K562 (cell line): Measurements from ENCODE around the gene GCC1. TPM values are rescaled to one million over a fixed set of nuclear protein-coding genes. Genes with fewer than 3 reads are reported as not detected.

Experiments
- ELF1 ChIP-seq: fragments of 200-800 bp; sonication (Bioruptor generic); IDR thresholded peaks from 2 replicates; pipeline ENCODE4 v1.6.1; 2016; ENCODE audit warnings: missing genetic modification characterization, missing compliant biosample characterization
- ETS2 ChIP-seq: IDR thresholded peaks from 2 replicates; pipeline ENCODE4 v1.6.1; 2016; ENCODE audit warnings: borderline replicate concordance, missing genetic modification characterization, mild to moderate bottlenecking, moderate library complexity, missing compliant biosample characterization; ENCODE audit not compliant: poor library complexity, severe bottlenecking
- GATAD2B ChIP-seq: fragments of 450-650 bp; IDR thresholded peaks from 2 replicates; pipeline ENCODE4 v1.6.1; 2017; ENCODE audit warnings: mild to moderate bottlenecking, borderline replicate concordance
- HDAC2 ChIP-seq: fragments of 450-650 bp; IDR thresholded peaks from 2 replicates; pipeline ENCODE4 v1.6.1; 2016; ENCODE audit warnings: mild to moderate bottlenecking
- KDM5B ChIP-seq: fragments of 200-600 bp; sonication (generic); IDR thresholded peaks from 2 replicates; pipeline ENCODE4 v1.6.1; 2012; ENCODE audit warnings: low read depth, mild to moderate bottlenecking, moderate library complexity, low read length, control low read depth, inconsistent platforms; ENCODE audit not compliant: insufficient replicate concordance
- KHSRP ChIP-seq: fragments of 450-650 bp; IDR thresholded peaks from 2 replicates; pipeline ENCODE4 v1.6.1; 2017
- NR1H2 ChIP-seq: sonication (generic); formaldehyde crosslinking; IDR thresholded peaks from 2 replicates; pipeline ENCODE4 v1.4.0; 2020; ENCODE audit warnings: mild to moderate bottlenecking, missing genetic modification reagents
- SRSF3 ChIP-seq: fragments of 200-400 bp; formaldehyde crosslinking; IDR thresholded peaks from 2 replicates; pipeline ENCODE4 v1.6.1; 2016; ENCODE audit warnings: mild to moderate bottlenecking, low read length, moderate library complexity; ENCODE audit not compliant: insufficient read depth
- TARDBP ChIP-seq: fragments of 450-650 bp; IDR thresholded peaks from 2 replicates; pipeline ENCODE4 v1.6.1; 2016
- TBL1XR1 ChIP-seq, 2 experiments: IDR thresholded peaks; 2 replicates each; pipeline ENCODE4 v1.6.1; 2012; ENCODE audit warnings: improper control_type of control experiment in 2 of 2, low read length in 2 of 2, mild to moderate bottlenecking in 1 of 2
- TRIM28 ChIP-seq: fragments of 450-650 bp; IDR thresholded peaks from 2 replicates; pipeline ENCODE4 v1.6.1; 2017
- ZBTB7A ChIP-seq: IDR thresholded peaks from 2 replicates; pipeline ENCODE4 v1.6.1; 2011; ENCODE audit warnings: low read depth, mild to moderate bottlenecking, low read length, moderate library complexity, borderline replicate concordance; ENCODE audit not compliant: control insufficient read depth
- ZFP1 ChIP-seq: fragments of 450-650 bp; formaldehyde crosslinking; IDR thresholded peaks from 2 replicates; pipeline ENCODE4 v1.4.0; 2020; ENCODE audit warnings: mild to moderate bottlenecking, mixed read lengths
- ZNF551 ChIP-seq: fragments of 250-450 bp; sonication (Bioruptor Pico); IDR thresholded peaks from 2 replicates; pipeline ENCODE4 v1.5.0; 2021; ENCODE audit warnings: mild to moderate bottlenecking, moderate library complexity
- ZNF764 ChIP-seq: fragments of 250-450 bp; sonication (Bioruptor Pico); IDR thresholded peaks from 2 replicates; pipeline ENCODE4 v1.4.0; 2020; ENCODE audit warnings: low read depth, mild to moderate bottlenecking, moderate library complexity
- ZNF79 ChIP-seq: fragments of 250-450 bp; sonication (Bioruptor Pico); IDR thresholded peaks from 2 replicates; pipeline ENCODE4 v1.4.0; 2020; ENCODE audit warnings: low read depth, mild to moderate bottlenecking, moderate library complexity
- ZSCAN29 ChIP-seq: fragments of 450-650 bp; IDR thresholded peaks from 2 replicates; pipeline ENCODE4 v1.6.1; 2017
- polyA plus RNA-seq, 8 experiments: library from polyadenylated mRNA; depleted of rRNA in 4 of 8; stranded (reverse) in 5 of 8; unstranded in 3 of 8; fragments of >200 nt; fragmentation: Nextera tagmentation in 2 of 8; fragmentation: Illumina TruSeq in 1 of 8; extraction: Ambion mirVana in 2 of 8; extraction: Trizol in 1 of 8; gene quantifications; 2 replicates each; pipeline versions ENCODE4 v1.2.1 to v1.2.3, GENCODE V29; 2011 to 2014; ENCODE audit warnings: inconsistent platforms in 1 of 8, missing spikeins in 1 of 8
- total RNA-seq, 7 experiments: library from RNA; depleted of rRNA in 6 of 7; stranded (reverse); fragments of >200 nt in 6 of 7; fragmentation: Illumina TruSeq in 2 of 7; extraction: Trizol in 2 of 7; gene quantifications; 2 replicates each; pipeline versions ENCODE4 v1.2.1 to v1.2.3, GENCODE V29; 2011 to 2021; ENCODE audit warnings: low replicate concordance in 1 of 7
- TF ChIP-seq, protein P1 (sequence below): sonication (generic); formaldehyde crosslinking; IDR thresholded peaks from 2 replicates; pipeline ENCODE4 v1.8.0; 2022; ENCODE audit warnings: mild to moderate bottlenecking, missing genetic modification reagents
- TF ChIP-seq, protein P2 (sequence below), 2 experiments: fragments of 250-450 bp in 1 of 2; fragments of 450-650 bp in 1 of 2; sonication (Bioruptor Pico) in 1 of 2; IDR thresholded peaks; 2 replicates each; pipeline versions ENCODE4 v1.6.1 to v1.8.0; 2016 to 2021; ENCODE audit warnings: mild to moderate bottlenecking in 2 of 2, moderate library complexity in 2 of 2, missing compliant biosample characterization in 1 of 2, missing genetic modification characterization in 1 of 2
- TF ChIP-seq, protein P3 (sequence below): fragments of 150-350 bp; conservative IDR thresholded peaks from 2 replicates; pipeline ENCODE4 v1.6.1; 2014; ENCODE audit warnings: low read length
- TF ChIP-seq, protein P4 (sequence below): fragments of 450-650 bp; formaldehyde crosslinking; IDR thresholded peaks from 2 replicates; pipeline ENCODE4 v1.4.0; 2020; ENCODE audit warnings: mild to moderate bottlenecking, moderate library complexity

GCC1 gene
- total and polyA plus RNA-seq, 9 of the 15 experiments (the other 6 are each of a cell fraction or from before 2014, with no cell fraction given), result 1.9 to 19.8 (median 10.9) TPM

DNA sequence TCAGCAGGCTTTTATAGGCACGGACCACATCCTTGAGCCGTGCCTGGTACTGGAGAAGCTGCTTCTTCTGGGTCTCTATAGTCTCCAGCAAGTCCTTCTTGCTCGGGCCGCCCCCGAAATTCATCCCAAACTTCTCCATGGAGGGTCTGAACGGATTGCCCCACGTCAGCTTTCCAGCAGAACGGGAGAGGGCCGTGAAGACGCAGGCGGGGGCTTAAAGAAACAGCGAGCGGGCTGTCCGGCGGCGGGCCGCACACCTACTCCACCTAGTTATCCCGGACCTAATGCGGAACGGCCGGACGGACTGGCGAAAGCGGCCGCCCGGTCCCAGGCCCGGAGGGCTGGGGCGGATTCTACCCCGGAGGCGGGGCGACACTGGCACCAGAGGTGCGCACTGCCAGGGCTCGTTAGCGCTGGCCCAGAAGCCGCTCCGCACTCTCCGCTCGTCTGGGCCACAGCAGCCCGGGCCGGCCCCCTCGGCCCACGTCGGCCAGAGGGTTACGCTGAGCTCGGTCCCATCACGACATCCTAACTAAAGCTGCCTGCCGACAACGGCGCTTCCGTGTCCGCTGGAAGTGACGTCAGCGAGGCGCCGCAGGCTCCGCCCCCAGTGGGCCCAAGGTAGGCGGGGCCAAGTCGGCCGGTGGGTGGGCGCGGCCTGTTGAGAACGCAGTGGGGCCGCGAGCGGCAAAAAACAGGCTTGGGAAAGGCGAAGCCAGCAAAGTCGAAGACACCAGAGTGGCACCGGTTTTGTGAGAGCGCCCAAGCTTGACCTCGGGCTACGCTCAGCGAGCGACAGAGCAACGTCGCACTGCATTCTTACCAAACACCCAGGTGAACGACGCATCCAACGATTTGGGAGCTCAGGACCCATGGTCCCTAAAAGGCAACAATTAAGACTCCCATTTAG lies at the start of gene GCC1 (continued):
- peak; percentile 71; the same call in 1 of the 2 replicates for TF ChIP-seq ZBTB7A
- TF ChIP-seq, protein P1, sequence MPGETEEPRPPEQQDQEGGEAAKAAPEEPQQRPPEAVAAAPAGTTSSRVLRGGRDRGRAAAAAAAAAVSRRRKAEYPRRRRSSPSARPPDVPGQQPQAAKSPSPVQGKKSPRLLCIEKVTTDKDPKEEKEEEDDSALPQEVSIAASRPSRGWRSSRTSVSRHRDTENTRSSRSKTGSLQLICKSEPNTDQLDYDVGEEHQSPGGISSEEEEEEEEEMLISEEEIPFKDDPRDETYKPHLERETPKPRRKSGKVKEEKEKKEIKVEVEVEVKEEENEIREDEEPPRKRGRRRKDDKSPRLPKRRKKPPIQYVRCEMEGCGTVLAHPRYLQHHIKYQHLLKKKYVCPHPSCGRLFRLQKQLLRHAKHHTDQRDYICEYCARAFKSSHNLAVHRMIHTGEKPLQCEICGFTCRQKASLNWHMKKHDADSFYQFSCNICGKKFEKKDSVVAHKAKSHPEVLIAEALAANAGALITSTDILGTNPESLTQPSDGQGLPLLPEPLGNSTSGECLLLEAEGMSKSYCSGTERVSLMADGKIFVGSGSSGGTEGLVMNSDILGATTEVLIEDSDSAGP, result no peak
- TF ChIP-seq TARDBP, result peak; percentile 70; the same call in 1 of the 2 replicates
- peak in 1 of 2 experiments; percentile 83; a peak in 2 of 4 replicates for TF ChIP-seq TBL1XR1 (IDR thresholded peaks at IDR 0.05; ENCODE audit: low read length in 2 of 2)
- no peak for TF ChIP-seq ZNF79
- TF ChIP-seq TRIM28, result no peak; the same call in 1 of the 2 replicates
- TF ChIP-seq, protein P2, sequence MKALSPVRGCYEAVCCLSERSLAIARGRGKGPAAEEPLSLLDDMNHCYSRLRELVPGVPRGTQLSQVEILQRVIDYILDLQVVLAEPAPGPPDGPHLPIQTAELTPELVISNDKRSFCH (CRISPR knock-in tag; IDR thresholded peaks at IDR 0.05), result no peak
- TF ChIP-seq, protein P2 (tag; IDR thresholded peaks at IDR 0.05), result peak; percentile 83; the same call in 1 of the 2 replicates
- no peak for TF ChIP-seq ZNF551 (CRISPR knock-in tag)
- no peak for TF ChIP-seq GATAD2B
- peak; percentile 5; the same call in 1 of the 2 replicates for TF ChIP-seq NR1H2 (CRISPR knock-in tag)
- TF ChIP-seq ETS2 (tag), result no peak
- no peak for TF ChIP-seq SRSF3
- TF ChIP-seq, protein P3, sequence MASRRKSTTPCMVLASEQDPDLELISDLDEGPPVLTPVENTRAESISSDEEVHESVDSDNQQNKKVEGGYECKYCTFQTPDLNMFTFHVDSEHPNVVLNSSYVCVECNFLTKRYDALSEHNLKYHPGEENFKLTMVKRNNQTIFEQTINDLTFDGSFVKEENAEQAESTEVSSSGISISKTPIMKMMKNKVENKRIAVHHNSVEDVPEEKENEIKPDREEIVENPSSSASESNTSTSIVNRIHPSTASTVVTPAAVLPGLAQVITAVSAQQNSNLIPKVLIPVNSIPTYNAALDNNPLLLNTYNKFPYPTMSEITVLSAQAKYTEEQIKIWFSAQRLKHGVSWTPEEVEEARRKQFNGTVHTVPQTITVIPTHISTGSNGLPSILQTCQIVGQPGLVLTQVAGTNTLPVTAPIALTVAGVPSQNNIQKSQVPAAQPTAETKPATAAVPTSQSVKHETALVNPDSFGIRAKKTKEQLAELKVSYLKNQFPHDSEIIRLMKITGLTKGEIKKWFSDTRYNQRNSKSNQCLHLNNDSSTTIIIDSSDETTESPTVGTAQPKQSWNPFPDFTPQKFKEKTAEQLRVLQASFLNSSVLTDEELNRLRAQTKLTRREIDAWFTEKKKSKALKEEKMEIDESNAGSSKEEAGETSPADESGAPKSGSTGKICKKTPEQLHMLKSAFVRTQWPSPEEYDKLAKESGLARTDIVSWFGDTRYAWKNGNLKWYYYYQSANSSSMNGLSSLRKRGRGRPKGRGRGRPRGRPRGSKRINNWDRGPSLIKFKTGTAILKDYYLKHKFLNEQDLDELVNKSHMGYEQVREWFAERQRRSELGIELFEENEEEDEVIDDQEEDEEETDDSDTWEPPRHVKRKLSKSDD, result no peak
- TF ChIP-seq ZFP1 (CRISPR knock-in tag), result peak; percentile 49; the same call in 1 of the 2 replicates
- TF ChIP-seq, protein P4, sequence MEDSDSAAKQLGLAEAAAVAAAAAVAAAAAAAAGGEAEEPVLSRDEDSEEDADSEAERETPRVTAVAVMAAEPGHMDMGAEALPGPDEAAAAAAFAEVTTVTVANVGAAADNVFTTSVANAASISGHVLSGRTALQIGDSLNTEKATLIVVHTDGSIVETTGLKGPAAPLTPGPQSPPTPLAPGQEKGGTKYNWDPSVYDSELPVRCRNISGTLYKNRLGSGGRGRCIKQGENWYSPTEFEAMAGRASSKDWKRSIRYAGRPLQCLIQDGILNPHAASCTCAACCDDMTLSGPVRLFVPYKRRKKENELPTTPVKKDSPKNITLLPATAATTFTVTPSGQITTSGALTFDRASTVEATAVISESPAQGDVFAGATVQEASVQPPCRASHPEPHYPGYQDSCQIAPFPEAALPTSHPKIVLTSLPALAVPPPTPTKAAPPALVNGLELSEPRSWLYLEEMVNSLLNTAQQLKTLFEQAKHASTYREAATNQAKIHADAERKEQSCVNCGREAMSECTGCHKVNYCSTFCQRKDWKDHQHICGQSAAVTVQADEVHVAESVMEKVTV (CRISPR knock-in tag), result no peak
- TF ChIP-seq KHSRP, result peak; percentile 73; the same call in 1 of the 2 replicates
- TF ChIP-seq ZNF764, result no peak
- TF ChIP-seq ZSCAN29, result peak; percentile 44
- TF ChIP-seq HDAC2, result peak; percentile 68
- peak; percentile 97 for TF ChIP-seq ELF1 (tag)
- TF ChIP-seq KDM5B, result peak; percentile 93
